AG09309 (cell line): ENCODE data around the gene TCP11L2.

Experiments used
- DNase-seq: peaks from one replicate; pipeline ENCODE4 v3.0.0-alpha.2; 2010; ENCODE audit warnings: low read depth
- H3K4me3 ChIP-seq: 2 replicates; pipeline ENCODE4 v1.5.1; 2011; ENCODE audit warnings: mild to moderate bottlenecking, low read depth, low read length, moderate library complexity; ENCODE audit not compliant: control insufficient read depth
- TF ChIP-seq, protein P1 (sequence below): IDR thresholded peaks from 2 replicates; pipeline ENCODE4 v1.5.1; 2011; ENCODE audit warnings: mild to moderate bottlenecking, low read depth, low read length, inconsistent platforms; ENCODE audit not compliant: insufficient read depth, control insufficient read depth; ENCODE audit errors: missing control alignments

Gene TCP11L2

DNA sequence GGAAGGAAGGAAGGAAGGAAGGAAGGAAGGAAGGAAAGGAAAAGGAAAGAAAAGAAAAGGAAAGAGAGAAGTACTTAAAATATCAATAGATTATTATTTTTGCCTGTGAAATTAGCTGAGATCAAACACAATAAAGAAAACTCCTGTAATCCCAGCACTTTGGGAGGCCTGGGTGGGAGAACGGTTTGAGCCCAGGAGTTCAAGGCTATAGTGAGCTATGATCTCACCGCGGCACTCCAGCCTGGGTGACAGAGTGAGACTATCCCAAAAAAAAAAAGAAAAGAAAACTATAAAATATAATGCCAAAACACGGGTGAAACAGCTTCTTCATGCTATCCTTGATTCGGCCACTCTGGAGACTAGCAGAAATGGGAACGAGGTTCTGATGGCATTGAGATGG, 28.5 kb upstream of the TCP11L2 start:
- no peak overlapping the region for H3K4me3 ChIP-seq
- DNase-seq: no peak
- TF ChIP-seq, protein P1, sequence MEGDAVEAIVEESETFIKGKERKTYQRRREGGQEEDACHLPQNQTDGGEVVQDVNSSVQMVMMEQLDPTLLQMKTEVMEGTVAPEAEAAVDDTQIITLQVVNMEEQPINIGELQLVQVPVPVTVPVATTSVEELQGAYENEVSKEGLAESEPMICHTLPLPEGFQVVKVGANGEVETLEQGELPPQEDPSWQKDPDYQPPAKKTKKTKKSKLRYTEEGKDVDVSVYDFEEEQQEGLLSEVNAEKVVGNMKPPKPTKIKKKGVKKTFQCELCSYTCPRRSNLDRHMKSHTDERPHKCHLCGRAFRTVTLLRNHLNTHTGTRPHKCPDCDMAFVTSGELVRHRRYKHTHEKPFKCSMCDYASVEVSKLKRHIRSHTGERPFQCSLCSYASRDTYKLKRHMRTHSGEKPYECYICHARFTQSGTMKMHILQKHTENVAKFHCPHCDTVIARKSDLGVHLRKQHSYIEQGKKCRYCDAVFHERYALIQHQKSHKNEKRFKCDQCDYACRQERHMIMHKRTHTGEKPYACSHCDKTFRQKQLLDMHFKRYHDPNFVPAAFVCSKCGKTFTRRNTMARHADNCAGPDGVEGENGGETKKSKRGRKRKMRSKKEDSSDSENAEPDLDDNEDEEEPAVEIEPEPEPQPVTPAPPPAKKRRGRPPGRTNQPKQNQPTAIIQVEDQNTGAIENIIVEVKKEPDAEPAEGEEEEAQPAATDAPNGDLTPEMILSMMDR: no peak

DNA sequence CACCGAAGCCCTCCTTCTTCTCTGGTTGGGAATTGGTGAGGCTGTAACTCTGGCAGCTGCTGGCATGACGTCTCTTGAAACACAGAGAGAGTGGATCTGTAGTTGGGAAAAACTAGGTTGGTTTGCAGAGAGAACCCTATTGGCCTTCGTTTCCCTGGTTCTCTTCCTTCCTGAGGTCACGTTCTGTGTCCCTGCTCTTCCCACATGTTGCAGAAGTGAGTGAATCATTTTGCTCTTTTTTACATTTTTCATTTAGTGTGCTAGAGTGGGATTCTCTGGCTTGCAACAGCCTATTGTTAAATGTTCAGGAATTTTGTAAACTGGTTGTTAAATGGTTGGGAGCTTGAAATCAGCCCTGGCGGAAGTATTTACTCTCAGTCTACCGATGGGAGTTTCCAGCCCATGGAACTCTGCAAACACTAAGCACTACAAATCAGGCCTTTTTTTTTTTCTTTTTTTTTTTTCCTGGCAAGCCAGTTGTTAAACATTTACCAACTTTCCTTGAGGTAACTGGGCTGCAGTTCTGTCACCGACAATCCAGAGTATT, 27.9 kb upstream of the TCP11L2 start:
- TF ChIP-seq, protein P1: no peak
- H3K4me3 ChIP-seq: no peak overlapping the region
- peak; percentile 39 for DNase-seq

DNA sequence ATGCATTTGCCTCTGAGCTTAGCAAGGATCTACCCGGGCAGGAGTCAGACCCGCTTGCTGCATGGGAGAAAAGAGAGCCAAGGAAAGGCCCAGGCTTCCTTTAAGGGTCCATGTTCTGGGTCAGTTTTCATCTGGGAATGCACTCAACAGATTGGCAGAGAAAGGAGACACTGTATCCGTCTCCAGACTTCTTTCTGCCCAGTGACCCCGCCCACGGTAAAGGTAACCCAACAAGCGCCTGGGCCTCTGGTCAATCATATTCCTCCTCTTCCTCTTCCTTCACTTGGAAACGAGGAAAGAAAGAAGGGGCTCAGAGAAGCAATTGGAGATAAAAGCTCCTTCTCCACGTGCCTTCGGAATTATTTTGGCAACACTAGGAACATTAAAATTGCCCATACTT, 27.1 kb upstream of the TCP11L2 start:
- no peak overlapping the region for H3K4me3 ChIP-seq
- DNase-seq: no peak
- TF ChIP-seq, protein P1: no peak

DNA sequence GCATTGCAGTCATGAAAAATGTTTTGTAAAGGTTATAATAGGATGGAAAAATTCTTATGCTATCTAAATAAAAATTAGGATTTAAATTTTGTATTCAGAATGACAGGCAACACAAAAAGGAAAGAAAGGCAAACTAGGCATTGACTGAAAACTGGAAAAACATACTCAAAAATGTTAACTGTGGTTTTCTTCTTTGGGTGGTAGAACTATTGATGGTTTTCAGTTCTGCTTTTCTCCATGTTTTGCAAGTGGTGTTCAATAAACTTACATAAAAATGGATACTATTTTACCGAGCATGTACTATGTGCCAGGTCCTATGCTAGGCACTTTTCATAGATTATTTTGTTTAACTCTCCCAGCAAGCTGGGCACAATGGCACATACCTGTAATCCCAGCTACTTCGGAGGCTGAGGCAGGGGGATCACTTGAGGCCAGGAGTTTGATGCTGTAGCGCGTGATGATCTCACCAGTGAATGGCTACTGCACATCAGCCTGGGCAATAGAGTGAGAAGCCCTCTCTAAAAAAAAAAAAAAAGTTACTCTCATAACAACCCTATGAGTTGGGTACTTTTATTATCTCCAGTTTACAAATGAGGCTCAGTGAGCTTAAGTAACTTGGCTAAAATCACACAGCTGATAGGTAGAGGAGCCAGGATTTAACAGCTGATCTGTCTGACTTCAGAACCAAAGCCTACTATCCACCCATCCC, 26.3 kb upstream of the TCP11L2 start:
- TF ChIP-seq, protein P1: no peak
- H3K4me3 ChIP-seq: no peak overlapping the region
- no peak for DNase-seq

DNA sequence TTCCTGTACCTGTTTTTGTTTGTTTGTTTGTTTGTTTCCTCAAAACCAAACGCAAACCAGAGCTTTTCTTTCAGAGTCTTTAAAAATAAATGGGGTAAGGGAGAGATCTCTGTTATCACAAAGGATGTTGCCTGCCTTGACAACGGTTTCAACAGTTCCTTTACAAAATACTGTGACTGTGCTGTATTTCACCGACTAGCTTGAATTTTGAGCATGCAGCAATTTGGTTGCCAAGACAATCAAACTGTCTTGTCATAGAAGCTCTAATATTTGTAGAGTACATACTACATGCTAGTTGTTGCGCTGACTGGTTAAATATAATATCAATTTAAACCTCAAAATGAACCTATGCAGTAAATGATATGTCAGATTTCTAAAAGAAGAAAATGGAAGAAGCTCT, 22.4 kb upstream of the TCP11L2 start:
- no peak for DNase-seq
- no peak overlapping the region for H3K4me3 ChIP-seq
- TF ChIP-seq, protein P1: no peak

DNA sequence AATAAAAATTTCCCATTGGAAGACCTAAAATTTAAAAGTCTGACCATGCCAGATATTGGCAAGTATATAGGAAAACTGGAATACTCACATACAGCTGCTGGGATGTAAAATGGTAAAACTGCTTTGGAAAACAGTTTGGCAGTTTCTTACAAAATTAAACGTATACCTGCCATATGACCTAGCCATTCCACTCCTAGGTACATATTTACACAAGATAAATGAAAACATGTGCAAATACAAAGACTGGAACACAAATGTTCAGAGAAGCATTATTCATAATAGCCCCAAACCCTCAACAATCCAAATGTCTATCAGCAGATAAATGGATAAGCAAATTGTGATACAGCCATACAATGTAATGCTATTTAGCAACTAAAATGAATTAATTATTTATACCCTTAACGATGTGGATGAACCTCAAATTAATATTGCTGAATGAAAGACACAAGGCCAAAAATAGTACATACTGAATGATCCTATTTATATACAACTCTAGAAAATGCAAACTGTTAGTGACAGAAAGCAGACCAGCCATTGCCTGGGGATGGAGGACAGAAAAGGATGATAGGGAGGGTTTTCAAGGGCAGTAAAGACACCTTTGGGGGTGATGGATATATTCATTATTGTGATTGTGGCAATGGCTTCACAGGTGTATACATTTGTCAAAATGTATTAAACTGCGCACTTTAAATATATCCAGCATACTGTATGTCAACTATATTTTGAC, 21.3 kb upstream of the TCP11L2 start:
- TF ChIP-seq, protein P1: no peak
- DNase-seq: no peak
- no peak overlapping the region for H3K4me3 ChIP-seq
